SJSA1 (cell line): ENCODE data around the gene WSCD1. TPM values are rescaled to one million over a fixed set of nuclear protein-coding genes. Genes with fewer than 3 reads are reported as not detected.

Experiments
- DNase-seq, 2 experiments: peaks; one replicate each; pipeline ENCODE4 v3.0.0-alpha.2; 2015 to 2020; ENCODE audit warnings: low spot score in 2 of 2, low read depth in 1 of 2
- H3K27ac ChIP-seq: fragments of 250-450 bp; sonication (Bioruptor Pico); 2 replicates; pipeline ENCODE4 v1.5.1; 2020; ENCODE audit warnings: mild to moderate bottlenecking, moderate library complexity
- H3K27me3 ChIP-seq: fragments of 250-450 bp; sonication (Bioruptor Pico); replicated peaks from 2 replicates; pipeline ENCODE4 v1.5.1; 2020; ENCODE audit warnings: mild to moderate bottlenecking, moderate library complexity
- H3K36me3 ChIP-seq: fragments of 250-450 bp; sonication (Bioruptor Pico); 2 replicates; pipeline ENCODE4 v1.5.1; 2020; ENCODE audit warnings: mild to moderate bottlenecking
- H3K4me1 ChIP-seq: fragments of 250-450 bp; sonication (Bioruptor Pico); replicated peaks from 2 replicates; pipeline ENCODE4 v1.6.1; 2021; ENCODE audit warnings: mild to moderate bottlenecking
- H3K4me3 ChIP-seq: fragments of 250-450 bp; sonication (Bioruptor Pico); 2 replicates; pipeline ENCODE4 v1.5.1; 2020; ENCODE audit warnings: mild to moderate bottlenecking
- H3K9me3 ChIP-seq: fragments of 250-450 bp; sonication (Bioruptor Pico); replicated peaks from 2 replicates; pipeline ENCODE4 v1.5.1; 2020; ENCODE audit warnings: mild to moderate bottlenecking
- total RNA-seq: library from RNA; depleted of rRNA; stranded (reverse); fragments of >200 nt; shearing (Covaris generic); gene quantifications from 2 replicates; pipeline ENCODE4 v1.2.3, GENCODE V29; 2014

Gene WSCD1
- total RNA-seq, 1 experiment from 2014 or later = 0.32 TPM

DNA sequence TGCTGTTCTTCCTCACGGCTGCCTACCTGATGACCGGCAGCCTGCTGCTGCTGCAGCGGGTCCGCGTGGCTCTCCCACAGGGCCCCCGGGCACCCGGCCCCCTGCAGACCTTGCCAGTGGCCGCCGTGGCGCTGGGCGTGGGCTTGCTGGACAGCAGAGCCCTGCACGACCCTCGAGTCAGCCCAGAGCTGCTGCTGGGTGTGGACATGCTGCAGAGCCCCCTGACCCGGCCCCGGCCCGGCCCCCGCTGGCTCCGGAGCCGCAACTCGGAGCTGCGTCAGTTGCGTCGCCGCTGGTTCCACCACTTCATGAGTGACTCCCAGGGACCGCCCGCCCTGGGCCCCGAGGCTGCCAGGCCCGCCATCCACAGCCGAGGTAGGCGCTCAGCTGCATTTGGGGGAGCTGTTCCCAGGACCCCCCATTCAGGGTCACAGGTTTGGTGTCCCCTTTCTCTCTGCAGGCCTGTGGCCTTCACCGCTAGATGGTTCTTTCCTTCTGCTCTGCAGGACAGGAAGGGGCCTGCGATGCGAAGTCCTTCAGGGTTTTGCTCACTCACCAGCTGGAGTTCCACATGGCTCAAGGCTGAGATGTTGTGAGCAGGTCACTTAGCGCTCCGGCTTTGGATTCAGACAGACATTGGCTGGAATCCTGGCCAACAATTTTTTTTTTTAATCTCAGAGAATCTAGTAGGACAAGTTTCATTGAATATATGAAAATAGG is 10.7 kb downstream of the WSCD1 start:
- Histone ChIP-seq H3K27ac (no peak overlapping the region), H3K36me3 (no peaks in the 10 kb centered on the region), H3K27me3 (no peaks in the 10 kb centered on the region; the same call in 1 of the 2 replicates), H3K4me3 (no peak overlapping the region), H3K4me1 (no peaks in the 10 kb centered on the region), H3K9me3 (no peaks in the 10 kb centered on the region)
- DNase-seq = no peak

DNA sequence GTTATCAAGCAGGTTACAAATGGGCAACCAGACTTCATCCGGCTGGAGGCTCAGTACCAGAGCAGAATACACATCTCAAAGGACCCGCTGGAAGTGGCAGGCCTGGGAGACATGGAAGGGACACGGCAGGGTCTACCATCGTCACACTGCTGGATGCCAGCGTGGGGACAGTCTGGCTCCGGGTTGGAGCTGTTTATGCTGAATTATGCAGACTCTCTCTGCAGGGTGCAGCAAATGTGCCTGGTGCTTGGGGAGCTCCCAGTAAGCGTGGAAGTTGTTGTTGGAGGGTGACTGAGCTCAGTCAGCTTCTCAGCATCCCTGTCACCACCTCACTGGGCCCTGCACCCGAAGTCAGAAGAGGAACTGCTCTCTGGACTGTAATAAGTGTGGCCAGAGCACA is 12.2 kb downstream of the WSCD1 start:
- Histone ChIP-seq H3K36me3 (no peaks in the 10 kb centered on the region), H3K4me3 (no peak overlapping the region), H3K27ac (no peak overlapping the region), H3K27me3 (no peaks in the 10 kb centered on the region; the same call in 1 of the 2 replicates), H3K4me1 (no peaks in the 10 kb centered on the region), H3K9me3 (no peaks in the 10 kb centered on the region)
- DNase-seq = no peak

DNA sequence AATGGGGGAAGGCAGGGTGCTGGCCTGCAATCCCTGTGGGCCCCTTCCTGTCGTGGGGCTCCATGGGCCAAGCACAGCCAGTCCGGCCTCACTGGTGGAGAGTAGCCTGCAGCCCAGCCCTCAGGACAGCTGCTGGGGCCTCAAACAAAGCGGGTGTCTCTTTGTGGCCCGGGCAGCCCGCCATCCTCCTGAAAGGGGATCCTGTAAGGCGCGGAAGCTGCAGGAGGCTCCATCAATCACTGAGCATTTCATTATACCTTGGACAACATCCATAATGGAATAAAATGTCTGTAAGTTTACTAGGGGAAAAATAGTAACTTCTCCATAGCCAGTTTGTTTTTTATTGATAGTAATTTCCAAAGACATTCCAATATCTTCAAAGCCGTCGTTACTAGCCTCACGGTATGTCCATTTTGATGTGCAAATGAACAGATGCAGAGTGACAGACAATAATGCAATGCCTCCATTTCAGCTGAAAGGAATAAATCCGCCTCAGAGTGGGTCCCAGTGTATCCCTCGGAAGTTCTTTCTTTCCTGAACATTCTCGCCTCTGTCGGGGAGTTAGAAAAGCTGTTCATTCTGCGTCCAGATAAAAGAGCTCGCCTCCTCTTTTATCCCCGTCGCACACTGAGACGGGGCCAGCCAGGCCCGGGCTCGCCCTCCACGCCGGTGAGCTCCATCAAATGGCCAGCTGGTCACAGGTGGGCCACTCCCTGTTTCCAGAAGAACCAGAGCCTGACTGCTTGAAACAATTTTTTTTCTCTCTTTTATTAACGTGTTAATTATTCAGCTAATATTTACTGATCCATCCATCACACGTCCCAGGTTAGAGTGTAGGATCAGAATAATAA is 14.4 kb downstream of the WSCD1 start:
- Histone ChIP-seq H3K4me3 (no peak overlapping the region), H3K9me3 (no peaks in the 10 kb centered on the region), H3K27ac (no peak overlapping the region), H3K36me3 (no peaks in the 10 kb centered on the region), H3K4me1 (no peaks in the 10 kb centered on the region), H3K27me3 (no peaks in the 10 kb centered on the region; the same call in 1 of the 2 replicates)
- no peak for DNase-seq

DNA sequence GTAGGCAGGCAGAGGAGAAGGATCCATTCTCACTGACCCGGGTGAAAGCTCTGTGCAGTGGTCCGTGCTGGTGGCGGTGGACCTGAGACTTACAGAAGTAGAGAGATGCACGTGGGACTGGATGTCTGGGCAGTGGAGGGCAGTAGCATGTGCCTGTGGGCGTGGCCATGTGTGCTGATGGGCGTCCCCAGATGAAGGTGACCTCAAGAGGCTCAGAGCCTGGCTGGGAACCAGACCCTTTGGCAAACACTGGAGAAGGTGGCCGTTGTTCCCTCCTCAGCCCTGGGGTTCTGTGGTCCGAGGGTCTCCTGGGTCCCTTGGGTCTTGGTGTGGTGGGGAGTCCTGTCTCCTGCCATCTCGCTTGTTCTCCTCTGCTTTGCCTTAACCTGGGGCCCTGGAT is 15.6 kb downstream of the WSCD1 start:
- Histone ChIP-seq H3K4me1 (no peaks in the 10 kb centered on the region), H3K27ac (no peak overlapping the region), H3K36me3 (no peaks in the 10 kb centered on the region), H3K4me3 (no peak overlapping the region), H3K9me3 (no peaks in the 10 kb centered on the region), H3K27me3 (no peaks in the 10 kb centered on the region)
- DNase-seq = no peak

DNA sequence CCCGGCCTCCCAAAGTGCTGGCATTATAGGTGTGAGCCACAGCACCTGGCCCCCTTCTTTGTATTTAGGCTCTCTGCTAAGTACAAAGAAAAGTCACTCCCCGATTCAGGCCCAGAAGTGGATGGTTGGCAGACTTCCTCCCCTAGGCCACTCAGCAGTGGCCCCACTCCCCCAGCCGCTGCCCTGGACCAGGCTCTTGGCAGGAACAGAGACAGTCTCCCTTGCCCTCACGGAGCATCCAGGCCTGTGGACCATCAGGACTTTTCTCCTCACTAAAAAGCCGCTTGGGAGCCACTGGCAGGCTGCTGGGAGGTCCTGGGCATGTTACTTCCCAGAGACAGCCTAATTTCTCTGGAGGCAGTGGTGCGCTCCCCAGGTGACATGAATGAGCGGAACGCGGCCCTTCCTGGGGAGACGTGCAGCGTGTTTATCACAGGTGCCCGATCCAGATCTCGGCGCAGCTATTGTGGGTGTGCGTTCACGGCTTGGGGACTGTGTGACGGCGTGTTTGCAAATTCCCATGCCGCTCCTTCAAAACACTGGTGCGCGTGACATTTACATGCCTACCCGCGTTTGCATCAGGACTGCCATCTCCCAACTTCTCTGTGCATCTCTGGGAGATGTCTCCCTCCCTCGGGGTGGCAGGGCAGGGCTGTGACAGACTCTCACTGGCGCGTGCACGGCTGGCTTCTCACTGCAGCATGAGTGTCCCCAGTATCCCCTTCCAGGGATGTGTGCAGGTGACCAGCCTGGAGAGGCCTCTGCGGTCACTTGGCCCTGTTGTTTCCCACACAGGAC is 16.6 kb downstream of the WSCD1 start:
- Histone ChIP-seq H3K4me3 (no peak overlapping the region), H3K9me3 (no peaks in the 10 kb centered on the region), H3K36me3 (no peaks in the 10 kb centered on the region), H3K27ac (no peak overlapping the region), H3K27me3 (no peaks in the 10 kb centered on the region), H3K4me1 (no peaks in the 10 kb centered on the region)
- no peak for DNase-seq

DNA sequence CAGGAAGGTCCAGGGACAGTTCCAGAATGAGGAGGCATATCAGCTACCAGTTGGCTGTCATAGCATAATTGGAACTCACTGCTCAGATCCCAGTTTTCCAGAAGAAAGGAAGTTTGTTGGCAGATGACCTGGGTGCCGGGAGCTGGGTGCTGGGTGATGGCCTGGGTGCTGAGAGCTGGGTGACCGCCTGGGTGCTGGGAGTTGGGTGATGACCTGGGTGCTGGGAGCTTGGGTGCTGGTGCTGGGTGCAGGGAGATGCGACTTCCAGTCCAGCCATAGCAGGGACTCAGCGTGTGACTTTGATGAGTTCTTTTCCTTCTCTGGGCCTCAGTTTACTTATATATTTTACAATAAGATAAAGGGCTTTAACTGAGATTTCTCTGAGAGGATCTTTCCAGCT is 18.0 kb downstream of the WSCD1 start:
- no peaks in the 10 kb centered on the region for H3K9me3 ChIP-seq
- H3K36me3 ChIP-seq = no peaks in the 10 kb centered on the region
- no peaks in the 10 kb centered on the region for H3K27me3 ChIP-seq
- DNase-seq = no peak
- H3K27ac ChIP-seq = no peak overlapping the region
- no peaks in the 10 kb centered on the region for H3K4me1 ChIP-seq
- no peak overlapping the region for H3K4me3 ChIP-seq

DNA sequence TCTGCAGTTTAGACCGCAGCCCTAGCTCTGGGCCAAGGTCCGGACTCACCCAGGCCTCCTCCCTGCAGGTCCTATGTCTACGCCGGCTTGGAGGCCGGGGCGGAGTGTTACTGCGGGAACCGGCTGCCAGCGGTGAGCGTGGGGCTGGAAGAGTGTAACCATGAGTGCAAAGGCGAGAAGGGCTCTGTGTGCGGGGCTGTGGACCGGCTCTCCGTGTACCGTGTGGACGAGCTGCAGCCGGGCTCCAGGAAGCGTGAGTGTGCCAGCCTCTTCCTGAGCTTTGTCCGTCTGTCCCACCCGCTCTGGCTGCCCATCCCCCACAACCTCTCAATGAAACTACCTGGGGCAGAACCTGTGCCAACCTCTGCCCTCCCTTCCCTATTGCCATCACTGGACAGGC is 20.1 kb downstream of the WSCD1 start:
- Histone ChIP-seq H3K27ac (no peak overlapping the region), H3K9me3 (no peaks in the 10 kb centered on the region), H3K27me3 (no peaks in the 10 kb centered on the region), H3K36me3 (no peaks in the 10 kb centered on the region), H3K4me3 (no peak overlapping the region), H3K4me1 (no peaks in the 10 kb centered on the region)
- DNase-seq = no peak

DNA sequence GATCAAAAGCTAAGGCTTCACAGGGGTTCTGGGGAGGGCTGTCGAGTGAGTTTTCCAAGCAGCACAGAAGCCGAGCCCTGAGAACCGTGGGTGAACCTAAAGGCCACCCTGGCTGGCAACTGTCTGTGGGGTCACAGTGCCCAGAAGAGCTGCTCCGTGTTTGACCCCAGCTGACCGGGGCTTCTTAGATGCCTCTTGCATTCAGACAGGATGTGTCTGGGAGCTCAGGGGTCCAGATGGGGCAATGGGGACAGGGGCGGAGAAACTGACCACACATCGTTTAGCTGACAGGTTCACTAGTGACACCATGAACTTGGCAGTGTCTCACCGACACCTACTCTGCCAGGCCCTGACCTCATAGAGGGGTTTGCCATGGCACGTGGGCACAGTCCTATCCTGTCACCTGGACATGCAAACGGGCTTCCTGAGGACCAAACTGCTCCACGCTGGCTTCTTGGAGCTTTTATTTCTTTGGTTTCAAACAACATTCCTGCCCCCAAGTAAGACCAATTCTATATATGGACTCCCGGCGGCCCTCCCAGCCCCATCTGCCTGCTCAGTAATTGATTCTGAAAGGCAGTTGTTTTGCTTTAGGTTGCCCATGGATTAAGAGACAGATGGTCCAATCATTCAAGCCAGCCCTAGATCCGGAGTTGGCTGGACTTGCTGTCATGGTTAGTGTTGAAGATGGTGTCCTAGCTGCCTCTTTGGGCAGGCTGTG is 22.2 kb downstream of the WSCD1 start:
- no peak for DNase-seq
- no peaks in the 10 kb centered on the region for H3K27me3 ChIP-seq
- no peak overlapping the region for H3K27ac ChIP-seq
- no peaks in the 10 kb centered on the region for H3K36me3 ChIP-seq
- no peaks in the 10 kb centered on the region for H3K9me3 ChIP-seq
- no peaks in the 10 kb centered on the region for H3K4me1 ChIP-seq
- H3K4me3 ChIP-seq = no peak overlapping the region

DNA sequence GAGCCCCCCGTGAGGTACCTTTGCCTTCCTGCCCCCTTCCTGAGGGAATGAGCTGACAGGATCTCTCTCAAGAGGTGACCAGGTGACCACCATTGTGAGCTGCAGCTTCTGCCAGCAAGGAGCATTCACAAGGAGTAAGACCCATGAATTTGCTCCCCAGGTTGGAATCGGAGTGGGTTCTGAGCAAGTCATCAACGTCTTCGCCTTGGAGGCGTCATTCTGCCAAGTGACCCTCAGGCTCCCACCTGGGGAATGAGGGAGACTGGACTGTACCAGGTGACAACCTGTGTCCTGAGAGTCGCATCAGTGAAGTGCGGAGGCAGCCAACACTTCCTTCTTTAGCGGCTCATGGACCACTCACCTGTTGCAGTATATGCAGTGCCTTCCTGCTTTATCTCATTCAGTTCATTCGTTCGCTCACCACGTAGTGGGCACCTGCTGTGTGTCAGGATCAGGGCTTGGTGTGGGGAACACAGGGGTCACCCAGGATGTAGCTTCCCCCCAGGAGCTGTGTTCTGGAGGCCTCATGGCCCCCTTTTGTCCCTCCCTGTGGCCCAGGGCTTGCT is 22.8 kb downstream of the WSCD1 start:
- Histone ChIP-seq H3K27ac (no peak overlapping the region), H3K27me3 (no peaks in the 10 kb centered on the region), H3K9me3 (no peaks in the 10 kb centered on the region), H3K4me1 (no peaks in the 10 kb centered on the region), H3K4me3 (no peak overlapping the region), H3K36me3 (no peaks in the 10 kb centered on the region)
- no peak for DNase-seq

DNA sequence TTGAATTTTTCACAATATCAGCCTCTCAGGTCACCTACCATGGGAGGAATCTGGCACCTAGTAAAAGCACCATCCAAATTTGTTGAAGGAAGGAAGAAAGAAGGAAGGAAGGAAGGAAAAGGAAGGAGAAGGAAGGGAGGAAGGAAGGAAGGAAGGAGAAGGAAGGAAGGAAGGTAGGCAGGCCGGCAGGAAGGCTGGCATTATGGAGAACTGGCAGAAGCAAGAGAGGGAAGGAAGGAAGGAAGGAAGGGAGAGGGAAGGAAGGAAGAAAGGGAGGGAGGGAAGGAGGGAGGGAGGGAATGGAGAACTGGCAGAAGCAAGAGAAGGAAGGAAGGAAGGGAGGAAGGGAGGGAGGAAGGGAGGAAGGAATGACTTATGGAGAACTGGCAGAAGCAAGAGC is 24.3 kb downstream of the WSCD1 start:
- no peaks in the 10 kb centered on the region for H3K9me3 ChIP-seq
- H3K4me1 ChIP-seq = no peaks in the 10 kb centered on the region
- DNase-seq = no peak
- H3K36me3 ChIP-seq = no peaks in the 10 kb centered on the region
- no peak overlapping the region for H3K4me3 ChIP-seq
- H3K27ac ChIP-seq = no peak overlapping the region
- no peaks in the 10 kb centered on the region for H3K27me3 ChIP-seq

DNA sequence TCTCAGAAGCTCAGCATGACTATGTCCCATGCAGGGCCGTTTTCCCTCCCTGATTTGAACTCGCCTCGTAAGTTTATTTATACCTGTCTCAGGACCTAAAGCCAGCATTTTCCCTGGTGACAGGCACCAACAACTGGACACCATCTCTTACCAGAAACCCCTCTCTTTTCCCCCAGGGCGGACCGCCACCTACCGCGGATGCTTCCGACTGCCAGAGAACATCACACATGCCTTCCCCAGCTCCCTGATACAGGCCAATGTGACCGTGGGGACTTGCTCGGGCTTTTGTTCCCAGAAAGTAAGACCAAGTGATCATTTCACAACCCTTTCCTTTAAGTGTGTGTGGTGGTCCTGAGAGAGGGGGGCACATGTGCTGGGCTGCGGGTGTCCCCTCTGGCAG is 24.7 kb downstream of the WSCD1 start:
- H3K4me1 ChIP-seq = no peaks in the 10 kb centered on the region
- no peak overlapping the region for H3K4me3 ChIP-seq
- H3K27me3 ChIP-seq = no peaks in the 10 kb centered on the region
- no peak overlapping the region for H3K27ac ChIP-seq
- DNase-seq = no peak
- no peaks in the 10 kb centered on the region for H3K9me3 ChIP-seq
- H3K36me3 ChIP-seq = no peaks in the 10 kb centered on the region

DNA sequence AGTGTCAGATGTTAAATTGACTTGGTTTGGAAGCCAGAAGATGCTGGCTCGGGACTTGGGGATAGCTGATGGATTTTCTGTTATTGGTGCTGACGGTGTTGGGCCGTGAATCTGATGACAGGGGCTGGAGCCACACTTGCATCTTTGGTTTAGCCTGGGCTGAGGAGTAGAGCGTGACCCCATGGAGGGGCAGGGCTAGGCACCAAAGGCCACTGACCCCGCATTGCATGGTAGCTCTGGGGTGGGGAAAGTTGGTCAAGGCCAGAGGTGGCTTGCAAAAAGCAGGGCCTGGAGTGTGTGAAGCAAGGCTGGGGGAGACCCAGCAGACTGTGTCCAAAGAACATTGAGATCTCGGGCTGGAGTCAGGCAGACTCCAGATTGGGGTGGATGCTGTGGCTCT is 25.3 kb downstream of the WSCD1 start:
- DNase-seq = no peak
- H3K4me1 ChIP-seq = no peaks in the 10 kb centered on the region
- H3K27me3 ChIP-seq = no peaks in the 10 kb centered on the region
- no peaks in the 10 kb centered on the region for H3K9me3 ChIP-seq
- no peak overlapping the region for H3K27ac ChIP-seq
- H3K4me3 ChIP-seq = no peak overlapping the region
- H3K36me3 ChIP-seq = no peaks in the 10 kb centered on the region
